IMR-90 (cell line): Measurements from ENCODE around the gene DOCK2. TPM values are rescaled to one million over a fixed set of nuclear protein-coding genes. Genes with fewer than 3 reads are reported as not detected.

Experiments used
- ATAC-seq: fragments of 200-7000 bp; cut with Tn5 transposase; 2 replicates; pipeline ENCODE4 v1.9.1; 2020; ENCODE audit warnings: low read depth, mild to moderate bottlenecking, moderate library complexity
- BruUV-seq: library from RNA; stranded (reverse); fragments of 400-500 nt; replicated peaks from 2 replicates; lab custom pipeline; 2021; lab: Mats Ljungman, UMichigan
- CTCF ChIA-PET: fragments of 300-600 bp; formaldehyde crosslinking; extraction: SDS; loops from one replicate; lab custom pipeline; 2021; ENCODE audit warnings: antibody characterized with exemption; lab: Yijun Ruan, JAX
- POLR2A ChIA-PET: fragments of 300-600 bp; sonication (Branson Sonifier 250); formaldehyde crosslinking; loops from one replicate; lab custom pipeline; 2022; ENCODE audit warnings: antibody characterized with exemption; ENCODE audit not compliant: unreplicated experiment; lab: Charles Lee
- DNase-seq: peaks from one replicate; pipeline ENCODE4 v3.0.0; 2013
- H2AFZ ChIP-seq: replicated peaks from 2 replicates; pipeline ENCODE3; 2013; ENCODE audit warnings: low read length, mild to moderate bottlenecking; ENCODE audit not compliant: poor library complexity
- H2AK5ac ChIP-seq: 2 replicates; pipeline ENCODE4 v1.6.1; 2013; ENCODE audit warnings: low read depth, low read length, inconsistent platforms
- H2AK9ac ChIP-seq: replicated peaks from 2 replicates; pipeline ENCODE3; 2013; ENCODE audit warnings: mild to moderate bottlenecking, low read depth, low read length, moderate library complexity; ENCODE audit not compliant: poor library complexity
- H2BK120ac ChIP-seq: 2 replicates; pipeline ENCODE4 v1.6.1; 2013; ENCODE audit warnings: low read depth, low read length, inconsistent platforms
- H2BK15ac ChIP-seq: 3 replicates; pipeline ENCODE4 v1.6.1; 2013; ENCODE audit warnings: low read depth, low read length, inconsistent platforms
- H2BK20ac ChIP-seq: 2 replicates; pipeline ENCODE4 v1.6.1; 2013; ENCODE audit warnings: low read depth, mild to moderate bottlenecking, inconsistent platforms, low read length, moderate library complexity
- H2BK5ac ChIP-seq: 2 replicates; pipeline ENCODE4 v1.6.1; 2013; ENCODE audit warnings: mild to moderate bottlenecking, low read depth, low read length, inconsistent platforms; ENCODE audit not compliant: poor library complexity, severe bottlenecking
- H3K14ac ChIP-seq: replicated peaks from 2 replicates; pipeline ENCODE4 v1.6.1; 2013; ENCODE audit warnings: low read depth, low read length, inconsistent platforms
- H3K18ac ChIP-seq: 2 replicates; pipeline ENCODE4 v1.6.1; 2013; ENCODE audit warnings: low read depth, low read length, control low read depth
- H3K23ac ChIP-seq: 2 replicates; pipeline ENCODE4 v1.6.1; 2013; ENCODE audit warnings: low read depth, low read length, inconsistent platforms
- H3K27ac ChIP-seq: 2 replicates; pipeline ENCODE4 v1.5.1; 2013; ENCODE audit warnings: mild to moderate bottlenecking, control low read depth, low read length; ENCODE audit not compliant: insufficient read depth
- H3K27me3 ChIP-seq: 2 replicates; pipeline ENCODE4 v1.6.1; 2013; ENCODE audit warnings: low read length; ENCODE audit not compliant: control insufficient read depth, insufficient read depth
- H3K36me3 ChIP-seq: 2 replicates; pipeline ENCODE4 v1.6.1; 2013; ENCODE audit warnings: low read length, mixed read lengths; ENCODE audit not compliant: control insufficient read depth, insufficient read depth
- H3K4ac ChIP-seq: 2 replicates; pipeline ENCODE4 v1.6.1; 2013; ENCODE audit warnings: low read depth, low read length, inconsistent platforms
- H3K4me1 ChIP-seq: 2 replicates; pipeline ENCODE4 v1.6.1; 2013; ENCODE audit warnings: low read length, mixed read lengths; ENCODE audit not compliant: control insufficient read depth, insufficient read depth
- H3K4me2 ChIP-seq: 2 replicates; pipeline ENCODE4 v1.6.1; 2013; ENCODE audit warnings: low read depth, mild to moderate bottlenecking, control low read depth, low read length, moderate library complexity
- H3K4me3 ChIP-seq: 2 replicates; pipeline ENCODE4 v1.5.1; 2013; ENCODE audit warnings: low read depth, mild to moderate bottlenecking, control low read depth, low read length, moderate library complexity; ENCODE audit not compliant: insufficient read depth
- H3K56ac ChIP-seq: 2 replicates; pipeline ENCODE4 v1.6.1; 2013; ENCODE audit warnings: low read length, inconsistent platforms; ENCODE audit not compliant: insufficient read depth; ENCODE audit errors: extremely low read depth
- H3K79me1 ChIP-seq, 2 experiments: 2 replicates each; pipeline ENCODE4 v1.6.1; 2013; ENCODE audit warnings: low read length in 2 of 2, inconsistent platforms in 1 of 2, low read depth in 1 of 2
- H3K9ac ChIP-seq: 2 replicates; pipeline ENCODE4 v1.6.1; 2013; ENCODE audit warnings: low read depth, low read length, control low read depth
- H3K9me1 ChIP-seq: 2 replicates; pipeline ENCODE4 v1.6.1; 2013; ENCODE audit warnings: low read length, inconsistent platforms; ENCODE audit not compliant: insufficient read depth
- H3K9me3 ChIP-seq: 2 replicates; pipeline ENCODE4 v1.6.1; 2013; ENCODE audit warnings: low read length; ENCODE audit not compliant: control insufficient read depth, insufficient read depth
- H4K20me1 ChIP-seq: 2 replicates; pipeline ENCODE4 v1.6.1; 2013; ENCODE audit warnings: low read length, inconsistent platforms; ENCODE audit not compliant: insufficient read depth
- H4K5ac ChIP-seq: 2 replicates; pipeline ENCODE4 v1.6.1; 2013; ENCODE audit warnings: mild to moderate bottlenecking, low read depth, low read length, control low read depth
- H4K8ac ChIP-seq, 2 experiments: 2 replicates each; pipeline ENCODE4 v1.6.1; 2013; ENCODE audit warnings: low read depth in 2 of 2, low read length in 2 of 2, control low read depth in 1 of 2, inconsistent platforms in 1 of 2
- H4K91ac ChIP-seq: 2 replicates; pipeline ENCODE4 v1.6.1; 2013; ENCODE audit warnings: low read depth, low read length, inconsistent platforms; ENCODE audit not compliant: insufficient read depth
- CHD1 ChIP-seq: IDR thresholded peaks from 2 replicates; pipeline ENCODE4 v1.6.1; 2012; ENCODE audit warnings: low read depth, low read length, improper control_type of control experiment
- MAZ ChIP-seq: IDR thresholded peaks from 2 replicates; pipeline ENCODE4 v1.6.1; 2012; ENCODE audit warnings: low read depth, mild to moderate bottlenecking, low read length, improper control_type of control experiment, moderate library complexity, borderline replicate concordance
- MXI1 ChIP-seq: IDR thresholded peaks from 2 replicates; pipeline ENCODE4 v1.6.1; 2012; ENCODE audit warnings: low read depth, mild to moderate bottlenecking, low read length, moderate library complexity, borderline replicate concordance
- NFE2L2 ChIP-seq: fragments of 150-350 bp; IDR thresholded peaks from 2 replicates; pipeline ENCODE4 v1.6.1; 2016; ENCODE audit warnings: low read depth, mild to moderate bottlenecking, low read length
- POLR2A ChIP-seq: IDR thresholded peaks from 2 replicates; pipeline ENCODE4 v1.6.1; 2012; ENCODE audit warnings: mild to moderate bottlenecking, low read depth, low read length
- RCOR1 ChIP-seq: IDR thresholded peaks from 2 replicates; pipeline ENCODE4 v1.6.1; 2012; ENCODE audit warnings: mild to moderate bottlenecking, low read length, improper control_type of control experiment; ENCODE audit not compliant: insufficient replicate concordance
- SMC3 ChIP-seq: fragments of 150-350 bp; IDR thresholded peaks from 2 replicates; pipeline ENCODE4 v1.6.1; 2016; ENCODE audit warnings: low read depth, mild to moderate bottlenecking, antibody characterized with exemption, low read length, moderate library complexity
- WGBS, 2 experiments: methylation state at CpG; one replicate each; pipeline versions ENCODE4 v1.1.5 to v1.1.7; 2013; ENCODE audit warnings: missing lambda C conversion rate in 2 of 2; ENCODE audit not compliant: insufficient read length in 1 of 2; ENCODE audit errors: extremely low coverage in 2 of 2; 5-methylcytosine and 5-hydroxymethylcytosine counted together
- dilution Hi-C: fragments of 300-500 bp; cut with HindIII; formaldehyde crosslinking; loops from one replicate; pipeline ENCODE4 v1.14.3; 2018; ENCODE audit warnings: low sequenced_read_pairs; ENCODE audit not compliant: unreplicated experiment
- in situ Hi-C: fragments of 300-500 bp; cut with MboI; formaldehyde crosslinking; loops from 3 replicates; pipeline ENCODE4 v1.14.3; 2019; ENCODE audit warnings: low sequenced_read_pairs, inconsistent platforms, mixed read lengths
- intact Hi-C: fragments of 100-400 bp; cut with micrococcal nuclease; formaldehyde crosslinking; loops from 2 replicates; pipeline ENCODE4 v1.10.0; 2022
- polyA plus RNA-seq, 3 experiments: library from polyadenylated mRNA; depleted of rRNA; stranded (reverse); fragments of >200 nt; gene quantifications; 2 replicates each; pipeline ENCODE4 v1.2.3, GENCODE V29; 2012; ENCODE audit warnings: low replicate concordance in 1 of 3
- total RNA-seq: library from RNA; depleted of rRNA; stranded (reverse); fragments of >200 nt; gene quantifications from 2 replicates; pipeline ENCODE4 v1.2.3, GENCODE V29; 2012
- TF ChIP-seq, protein P1 (sequence below): fragments of 150-350 bp; IDR thresholded peaks from 2 replicates; pipeline ENCODE4 v1.6.1; 2017; ENCODE audit warnings: mild to moderate bottlenecking, antibody characterized with exemption, low read length, low read depth
- TF ChIP-seq, protein P2 (sequence below): fragments of 150-350 bp; IDR thresholded peaks from 2 replicates; pipeline ENCODE4 v1.6.1; 2016; ENCODE audit warnings: low read depth, mild to moderate bottlenecking, low read length, moderate library complexity, borderline replicate concordance

Gene DOCK2
- total and polyA plus RNA-seq, 2 of the 4 experiments (the other 2 are of a cell fraction) = 0.72 to 3.0 TPM

DNA sequence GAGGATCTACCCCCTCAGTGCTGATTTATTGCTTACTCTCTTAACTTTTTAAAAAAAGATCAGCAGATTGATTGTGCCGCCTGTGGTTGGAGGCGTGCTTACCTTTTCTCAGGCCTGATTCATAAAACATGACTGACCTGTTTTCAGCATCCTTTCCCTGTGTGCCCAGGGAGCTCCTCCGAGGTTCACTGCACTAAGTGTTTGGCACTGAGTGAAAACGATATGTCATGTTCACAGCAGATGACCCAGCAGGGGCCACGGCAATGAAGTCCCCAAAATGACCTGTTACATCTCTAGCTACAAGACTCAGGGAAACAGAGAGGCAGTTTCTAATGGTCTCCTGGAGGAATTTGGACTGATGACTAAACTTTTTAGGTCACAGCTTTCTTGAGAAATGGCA is 273.3 kb downstream of the DOCK2 start:
- TF ChIP-seq NFE2L2 (no peak), MAZ (no peak), POLR2A (no peak), CHD1 (no peak), SMC3 (no peak), MXI1 (no peak), RCOR1 (no peak)
- TF ChIP-seq, protein P1, sequence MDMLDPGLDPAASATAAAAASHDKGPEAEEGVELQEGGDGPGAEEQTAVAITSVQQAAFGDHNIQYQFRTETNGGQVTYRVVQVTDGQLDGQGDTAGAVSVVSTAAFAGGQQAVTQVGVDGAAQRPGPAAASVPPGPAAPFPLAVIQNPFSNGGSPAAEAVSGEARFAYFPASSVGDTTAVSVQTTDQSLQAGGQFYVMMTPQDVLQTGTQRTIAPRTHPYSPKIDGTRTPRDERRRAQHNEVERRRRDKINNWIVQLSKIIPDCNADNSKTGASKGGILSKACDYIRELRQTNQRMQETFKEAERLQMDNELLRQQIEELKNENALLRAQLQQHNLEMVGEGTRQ = no peak
- TF ChIP-seq, protein P2, sequence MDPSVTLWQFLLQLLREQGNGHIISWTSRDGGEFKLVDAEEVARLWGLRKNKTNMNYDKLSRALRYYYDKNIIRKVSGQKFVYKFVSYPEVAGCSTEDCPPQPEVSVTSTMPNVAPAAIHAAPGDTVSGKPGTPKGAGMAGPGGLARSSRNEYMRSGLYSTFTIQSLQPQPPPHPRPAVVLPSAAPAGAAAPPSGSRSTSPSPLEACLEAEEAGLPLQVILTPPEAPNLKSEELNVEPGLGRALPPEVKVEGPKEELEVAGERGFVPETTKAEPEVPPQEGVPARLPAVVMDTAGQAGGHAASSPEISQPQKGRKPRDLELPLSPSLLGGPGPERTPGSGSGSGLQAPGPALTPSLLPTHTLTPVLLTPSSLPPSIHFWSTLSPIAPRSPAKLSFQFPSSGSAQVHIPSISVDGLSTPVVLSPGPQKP = no peak
- no peak overlapping the region for H2AFZ ChIP-seq
- H3K27ac ChIP-seq = no peak overlapping the region
- ChIA-PET CTCF (interaction anchor here (1.3 kb wide), 1 partner anchor 70 kb away, joined by 4 read pairs; the partner anchor contains the start of gene INSYN2B), POLR2A (no interaction called here)
- H3K27me3 ChIP-seq = no peaks in the 10 kb centered on the region
- no TSS peak for BruUV-seq
- no peaks in the 10 kb centered on the region for H3K9me3 ChIP-seq
- no peak for DNase-seq
- in situ Hi-C loops (no loop called here), intact Hi-C loops (no loop called here), dilution Hi-C loops (no loop called here)
- WGBS, 2 experiments = 92% methylated on average over 2 of the region's 5 CpGs; no CpG with 5 or more reads in 1 of the 2 experiments
- no peak overlapping the region for H4K91ac ChIP-seq
- peaks cover 13 to 23% of the 10 kb centered on the region in 2 experiments for H3K79me1 ChIP-seq
- 0 out of 2 replicates have a peak, but pooled peaks cover 4% of the 10 kb centered on the region for H4K20me1 ChIP-seq
- no peak overlapping the region for H2AK9ac ChIP-seq
- H3K9me1 ChIP-seq = peaks cover 3% of the 10 kb centered on the region; the same call in 1 of the 2 replicates
- H2BK120ac ChIP-seq = no peak overlapping the region
- H2BK20ac ChIP-seq = no peak overlapping the region
- H3K4me2 ChIP-seq = no peak overlapping the region
- H3K36me3 ChIP-seq = no peaks in the 10 kb centered on the region
- H3K4ac ChIP-seq = no peak overlapping the region
- H3K56ac ChIP-seq = no peak overlapping the region
- H2BK5ac ChIP-seq = no peak overlapping the region
- 0 out of 2 replicates have a peak, but pooled peaks cover 1% of the 10 kb centered on the region for H3K4me1 ChIP-seq
- H3K23ac ChIP-seq = no peak overlapping the region
- no peak overlapping the region for H4K5ac ChIP-seq
- H4K8ac ChIP-seq = no peak overlapping the region
- H3K18ac ChIP-seq = no peak overlapping the region
- no peak overlapping the region for H3K4me3 ChIP-seq
- H2AK5ac ChIP-seq = no peak overlapping the region
- H2BK15ac ChIP-seq = no peak overlapping the region
- no peak overlapping the region for H3K9ac ChIP-seq
- no peak overlapping the region for H3K14ac ChIP-seq
- no peak for ATAC-seq
